Fibroblast of villous mesenchyme (primary cell): ENCODE data around the gene HORMAD2. TPM values are rescaled to one million over a fixed set of nuclear protein-coding genes. Genes with fewer than 3 reads are reported as not detected.
A peak's percentile ranks its signal among the peaks of the same experiment; 100 is the strongest.

Experiments used
- DNase-seq: peaks from one replicate; pipeline ENCODE4 v3.0.0-alpha.2; 2010; ENCODE audit warnings: low read depth
- H3K4me3 ChIP-seq: 2 replicates; pipeline ENCODE4 v1.5.1; 2011; ENCODE audit warnings: low read depth, mild to moderate bottlenecking, low read length
- total RNA-seq: library from RNA; depleted of rRNA; stranded (reverse); fragments of >200 nt; gene quantifications from 2 replicates; pipeline ENCODE4 v1.2.3, GENCODE V29; 2012
- TF ChIP-seq, protein P1 (sequence below): IDR thresholded peaks from 2 replicates; pipeline ENCODE4 v1.5.1; 2012; ENCODE audit warnings: low read depth, mild to moderate bottlenecking, low read length; ENCODE audit not compliant: insufficient read depth

The HORMAD2 gene
- total RNA-seq, 1 donor: not detected

DNA sequence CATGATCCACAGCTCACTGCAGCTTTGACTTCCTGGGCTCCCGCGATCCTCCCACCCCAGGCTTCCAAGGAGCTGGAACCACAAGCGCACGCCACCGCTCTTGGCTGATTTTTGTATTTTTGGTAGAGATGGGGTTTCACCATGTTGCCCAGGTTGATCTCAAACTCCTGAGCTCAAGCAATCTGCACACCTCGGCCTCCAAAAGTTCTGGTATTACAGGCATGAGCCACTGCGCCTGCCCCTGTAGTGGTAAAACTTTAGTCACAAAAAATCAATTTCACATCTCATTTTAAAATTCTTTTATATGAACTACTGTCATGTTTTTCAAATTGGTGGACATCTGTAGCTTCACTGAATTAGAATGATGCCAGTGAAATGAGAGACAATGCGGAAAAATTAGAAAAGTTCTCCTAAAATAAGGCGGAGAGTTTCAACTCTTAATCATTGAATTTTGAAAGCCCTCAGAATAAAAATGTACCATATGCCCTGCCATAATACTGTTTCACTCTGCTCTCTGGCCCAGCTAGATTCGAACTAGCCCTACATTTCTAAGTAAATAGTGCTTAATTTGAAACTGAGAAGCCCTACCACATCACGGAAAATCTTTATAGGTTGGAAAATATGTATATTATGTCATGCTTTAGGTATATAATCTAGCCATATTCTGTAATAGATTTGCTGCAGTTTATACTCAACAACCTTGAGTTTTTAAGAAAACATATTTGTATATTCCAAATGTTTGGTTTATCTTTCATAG, 78.7 kb downstream of the HORMAD2 start:
- no peak overlapping the region for H3K4me3 ChIP-seq
- no peak for DNase-seq
- TF ChIP-seq, protein P1, sequence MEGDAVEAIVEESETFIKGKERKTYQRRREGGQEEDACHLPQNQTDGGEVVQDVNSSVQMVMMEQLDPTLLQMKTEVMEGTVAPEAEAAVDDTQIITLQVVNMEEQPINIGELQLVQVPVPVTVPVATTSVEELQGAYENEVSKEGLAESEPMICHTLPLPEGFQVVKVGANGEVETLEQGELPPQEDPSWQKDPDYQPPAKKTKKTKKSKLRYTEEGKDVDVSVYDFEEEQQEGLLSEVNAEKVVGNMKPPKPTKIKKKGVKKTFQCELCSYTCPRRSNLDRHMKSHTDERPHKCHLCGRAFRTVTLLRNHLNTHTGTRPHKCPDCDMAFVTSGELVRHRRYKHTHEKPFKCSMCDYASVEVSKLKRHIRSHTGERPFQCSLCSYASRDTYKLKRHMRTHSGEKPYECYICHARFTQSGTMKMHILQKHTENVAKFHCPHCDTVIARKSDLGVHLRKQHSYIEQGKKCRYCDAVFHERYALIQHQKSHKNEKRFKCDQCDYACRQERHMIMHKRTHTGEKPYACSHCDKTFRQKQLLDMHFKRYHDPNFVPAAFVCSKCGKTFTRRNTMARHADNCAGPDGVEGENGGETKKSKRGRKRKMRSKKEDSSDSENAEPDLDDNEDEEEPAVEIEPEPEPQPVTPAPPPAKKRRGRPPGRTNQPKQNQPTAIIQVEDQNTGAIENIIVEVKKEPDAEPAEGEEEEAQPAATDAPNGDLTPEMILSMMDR: no peak

DNA sequence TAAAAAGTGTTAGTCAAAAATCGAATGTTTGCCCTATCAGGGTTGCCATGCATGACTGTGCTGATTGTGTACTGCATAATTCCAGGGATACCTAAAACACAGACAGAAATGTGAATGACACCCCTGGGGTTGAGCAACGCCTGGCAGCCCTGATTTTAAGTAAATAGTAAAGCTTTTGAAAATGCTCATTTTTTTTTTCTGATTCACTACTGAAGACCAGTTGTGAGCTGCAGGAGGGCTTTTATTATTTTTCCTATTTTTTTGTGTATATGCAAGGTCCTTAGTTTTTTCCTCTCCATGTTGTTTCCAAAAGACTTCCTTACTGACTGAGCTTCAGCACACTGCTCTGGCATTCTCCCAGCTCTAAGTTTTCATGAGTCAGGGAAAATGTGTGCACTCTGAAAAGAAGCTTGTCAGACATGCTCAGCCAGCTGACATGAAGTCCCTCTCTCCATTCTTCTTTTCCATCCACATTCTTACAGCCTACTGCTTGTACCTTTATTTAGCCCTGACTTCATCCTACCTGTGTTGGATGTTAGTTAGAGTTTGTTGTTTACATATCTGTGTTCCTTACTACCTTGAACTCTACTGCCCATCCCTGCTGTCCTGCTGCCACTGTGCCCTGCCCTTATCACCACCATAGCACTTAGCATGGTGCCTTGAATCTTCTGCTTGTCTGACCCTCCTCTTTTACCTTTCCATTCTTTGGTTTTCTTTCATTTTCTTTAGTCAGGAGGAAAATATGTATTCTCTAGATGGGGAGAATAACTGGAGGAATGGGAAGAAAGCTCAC, 79.5 kb downstream of the HORMAD2 start:
- peak; percentile 73 for DNase-seq
- H3K4me3 ChIP-seq: no peak overlapping the region
- TF ChIP-seq, protein P1: no peak

DNA sequence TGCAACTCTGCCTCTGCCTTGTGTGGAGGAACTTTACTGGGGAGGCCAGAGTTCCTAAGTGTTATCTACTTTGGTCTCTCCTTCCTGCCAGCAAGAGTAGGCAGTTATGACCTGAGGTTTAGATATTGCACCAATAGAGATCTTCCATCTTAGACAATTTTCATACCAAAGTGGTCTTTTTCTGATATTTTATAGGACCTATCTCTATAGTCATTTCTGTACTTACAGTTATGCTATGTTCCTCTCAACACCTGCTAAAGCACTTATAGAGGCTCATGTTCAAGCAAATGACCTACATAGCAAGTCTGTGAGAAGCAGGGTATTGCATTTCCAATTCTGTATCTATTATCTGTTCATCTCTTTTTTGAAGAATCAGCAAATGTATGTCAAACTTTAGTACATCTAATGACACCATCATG, 80.8 kb downstream of the HORMAD2 start:
- DNase-seq: no peak
- H3K4me3 ChIP-seq: no peak overlapping the region
- TF ChIP-seq, protein P1: no peak

DNA sequence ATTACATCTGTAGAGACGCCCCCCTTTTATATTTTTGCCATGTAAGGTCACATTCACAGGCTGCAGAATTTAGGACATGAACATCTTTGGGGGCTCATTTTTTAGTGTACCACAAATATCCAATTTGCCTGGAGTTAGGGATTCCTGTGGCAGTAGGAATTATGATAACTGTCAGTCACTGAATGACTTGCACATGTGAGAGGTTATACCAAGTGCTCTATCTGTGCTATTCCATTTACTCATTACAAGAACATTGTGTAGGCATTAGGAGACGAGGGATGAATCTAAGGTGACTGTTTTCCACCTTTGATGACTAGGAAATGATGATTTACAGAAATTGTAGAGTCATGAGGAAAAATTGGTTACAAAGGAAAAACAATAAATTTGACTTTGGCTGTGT, 87.0 kb downstream of the HORMAD2 start:
- no peak overlapping the region for H3K4me3 ChIP-seq
- TF ChIP-seq, protein P1: no peak

DNA sequence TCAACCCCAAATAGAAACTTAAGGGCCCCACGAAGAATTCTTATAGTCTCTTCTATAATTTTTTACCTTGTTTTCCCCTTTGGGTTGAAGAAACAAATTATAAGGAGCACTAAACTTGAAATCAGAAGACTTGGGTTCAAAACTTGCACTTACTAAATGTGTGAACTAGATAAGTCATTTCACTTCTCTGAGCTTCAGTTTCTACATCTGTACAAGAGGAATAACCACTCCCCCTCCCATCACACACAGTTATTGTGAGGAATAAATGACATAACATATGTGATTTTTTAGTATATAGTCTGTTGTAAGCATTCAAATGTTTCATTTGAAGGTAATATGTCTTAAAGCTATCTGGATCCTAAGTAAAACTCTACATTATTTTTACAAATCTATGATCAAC, 87.5 kb downstream of the HORMAD2 start:
- TF ChIP-seq, protein P1: no peak
- DNase-seq: no peak
- no peak overlapping the region for H3K4me3 ChIP-seq

More for the DNA sequence above, 87.0 kb downstream of the HORMAD2 start:
- no peak for DNase-seq

DNA sequence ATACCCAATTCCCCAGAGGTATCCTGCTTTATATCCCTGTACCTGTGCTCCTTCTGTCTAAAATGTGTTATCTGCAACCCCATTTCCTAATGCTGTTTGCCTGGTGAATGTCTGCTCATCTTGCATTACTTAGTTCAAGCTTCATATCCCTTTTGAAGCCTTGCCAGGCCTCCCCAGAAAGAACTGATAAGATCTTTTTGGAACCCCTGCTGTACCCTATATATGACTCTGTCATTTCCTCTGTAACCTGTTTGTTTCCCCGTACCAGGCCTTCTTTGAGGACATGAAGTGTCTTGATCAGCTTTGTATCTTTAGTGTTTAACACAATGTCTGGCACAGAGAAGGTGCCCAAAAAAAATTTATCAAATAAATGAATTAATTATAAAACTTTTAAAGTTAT, 88.7 kb downstream of the HORMAD2 start:
- H3K4me3 ChIP-seq: no peak overlapping the region
- DNase-seq: no peak
- TF ChIP-seq, protein P1: no peak
